NCI-H2029 treated with DMSO at 0.1 percent for 48 hours (cell line): ENCODE measurements around the gene MKKS.
A peak's percentile ranks its signal among the peaks of the same experiment; 100 is the strongest.

Source experiments
- DNase-seq: peaks from one replicate; lab custom pipeline; 2025; lab: John Stamatoyannopoulos, UW

MKKS gene

GRCh38 chr20:10433623-10434466 lies at the start of gene MKKS:
Gene MKKS (minus strand): TSS chr20:10434222. CDS start chr20:10413514, 20,708 bp downstream.
- DNase-seq: peak; percentile 88

GRCh38 chr20:10483691-10484090 lies 49.7 kb upstream of the MKKS start:
- DNase-seq: no peak

GRCh38 chr20:10481676-10482075 lies 47.7 kb upstream of the MKKS start:
- DNase-seq: no peak

GRCh38 chr20:10478930-10479329 lies 44.9 kb upstream of the MKKS start:
- no peak for DNase-seq

GRCh38 chr20:10478205-10478604 lies 44.2 kb upstream of the MKKS start:
- DNase-seq: no peak

- DNase-seq: no peak
Observed at GRCh38 chr20:10476319-10476724, 42.3 kb upstream of the MKKS start.

- no peak for DNase-seq
Observed at GRCh38 chr20:10475225-10475624, 41.2 kb upstream of the MKKS start.

GRCh38 chr20:10474606-10475184 lies 40.7 kb upstream of the MKKS start:
- DNase-seq: no peak

- DNase-seq: no peak
Observed at GRCh38 chr20:10472871-10473270, 38.8 kb upstream of the MKKS start.

GRCh38 chr20:10470276-10470675 lies 36.3 kb upstream of the MKKS start:
- DNase-seq: no peak

GRCh38 chr20:10469599-10469998 lies 35.6 kb upstream of the MKKS start:
- DNase-seq: peak; percentile 95

- DNase-seq: no peak
Observed at GRCh38 chr20:10469056-10469455, 35.0 kb upstream of the MKKS start.

GRCh38 chr20:10468340-10468845 lies 34.4 kb upstream of the MKKS start:
- DNase-seq: no peak

- no peak for DNase-seq
Observed at GRCh38 chr20:10467681-10468339, 33.8 kb upstream of the MKKS start.

GRCh38 chr20:10466855-10467254 lies 32.8 kb upstream of the MKKS start:
- no peak for DNase-seq

GRCh38 chr20:10466325-10466724 lies 32.3 kb upstream of the MKKS start:
- no peak for DNase-seq

- DNase-seq: peak; percentile 19
Observed at GRCh38 chr20:10465135-10465534, 31.1 kb upstream of the MKKS start.

- no peak for DNase-seq
Observed at GRCh38 chr20:10463622-10464021, 29.6 kb upstream of the MKKS start.

- no peak for DNase-seq
Observed at GRCh38 chr20:10462516-10462915, 28.5 kb upstream of the MKKS start.

- DNase-seq: peak; percentile 16
Observed at GRCh38 chr20:10461495-10461894, 27.5 kb upstream of the MKKS start.

- peak; percentile 57 for DNase-seq
Observed at GRCh38 chr20:10454151-10454750, 20.2 kb upstream of the MKKS start.

- DNase-seq: peak; percentile 29
Observed at GRCh38 chr20:10453241-10453640, 19.2 kb upstream of the MKKS start.
